Right ventricle myocardium inferior (tissue), 1 donor: Measurements from ENCODE around the gene AKT1S1. TPM values are rescaled to one million over a fixed set of nuclear protein-coding genes. Genes with fewer than 3 reads are reported as not detected.
A peak's percentile ranks its signal among the peaks of the same experiment; 100 is the strongest.

Experiments used
- ATAC-seq: fragments of 200-7000 bp; cut with Tn5 transposase; one replicate; pipeline ENCODE4 v1.9.1; 2020; ENCODE audit warnings: mild to moderate bottlenecking, moderate library complexity
- DNase-seq: peaks from one replicate; pipeline ENCODE4 v3.0.0; 2021; ENCODE audit errors: missing footprints
- intact Hi-C: fragments of 100-400 bp; cut with DNase I; formaldehyde crosslinking; loops from one replicate; pipeline ENCODE4 v1.11.0; 2022
- total RNA-seq: library from RNA; stranded (reverse); fragmentation: NEBNext Ultra II Directional; extraction: Animal tissue kit (Norgen Biotek cat#: 25700); gene quantifications from one replicate; pipeline ENCODE4 v1.2.1, GENCODE V29; 2021
- donor health status: DM: no; HTN: yes; CAD: no; lungs with severe emphysema.

The AKT1S1 gene
- total RNA-seq, 1 donor from 2014 or later = 37.2 TPM

DNA sequence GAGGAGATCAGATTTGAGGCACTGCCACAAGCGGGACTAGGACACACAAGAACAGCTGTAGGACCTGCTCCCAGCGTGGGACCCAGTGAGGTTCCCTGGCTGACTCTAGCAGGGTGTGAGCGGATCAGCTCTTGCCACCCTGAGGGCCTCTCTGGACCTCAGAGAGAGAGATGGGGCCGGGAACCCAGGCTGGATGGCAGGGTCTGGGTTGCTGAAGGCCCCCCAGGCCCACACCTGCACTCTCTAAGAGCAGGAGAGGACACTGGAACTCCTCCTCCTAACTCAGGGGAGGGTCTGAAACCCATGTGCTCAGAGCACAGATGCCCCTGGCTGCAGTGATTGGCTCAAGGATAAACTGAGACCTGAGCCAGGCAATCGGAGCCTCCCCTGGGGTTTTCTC lies 33.0 kb upstream of the AKT1S1 start:
- DNase-seq = peak; percentile 11
- intact Hi-C loops = no loop called here
- ATAC-seq = no peak

DNA sequence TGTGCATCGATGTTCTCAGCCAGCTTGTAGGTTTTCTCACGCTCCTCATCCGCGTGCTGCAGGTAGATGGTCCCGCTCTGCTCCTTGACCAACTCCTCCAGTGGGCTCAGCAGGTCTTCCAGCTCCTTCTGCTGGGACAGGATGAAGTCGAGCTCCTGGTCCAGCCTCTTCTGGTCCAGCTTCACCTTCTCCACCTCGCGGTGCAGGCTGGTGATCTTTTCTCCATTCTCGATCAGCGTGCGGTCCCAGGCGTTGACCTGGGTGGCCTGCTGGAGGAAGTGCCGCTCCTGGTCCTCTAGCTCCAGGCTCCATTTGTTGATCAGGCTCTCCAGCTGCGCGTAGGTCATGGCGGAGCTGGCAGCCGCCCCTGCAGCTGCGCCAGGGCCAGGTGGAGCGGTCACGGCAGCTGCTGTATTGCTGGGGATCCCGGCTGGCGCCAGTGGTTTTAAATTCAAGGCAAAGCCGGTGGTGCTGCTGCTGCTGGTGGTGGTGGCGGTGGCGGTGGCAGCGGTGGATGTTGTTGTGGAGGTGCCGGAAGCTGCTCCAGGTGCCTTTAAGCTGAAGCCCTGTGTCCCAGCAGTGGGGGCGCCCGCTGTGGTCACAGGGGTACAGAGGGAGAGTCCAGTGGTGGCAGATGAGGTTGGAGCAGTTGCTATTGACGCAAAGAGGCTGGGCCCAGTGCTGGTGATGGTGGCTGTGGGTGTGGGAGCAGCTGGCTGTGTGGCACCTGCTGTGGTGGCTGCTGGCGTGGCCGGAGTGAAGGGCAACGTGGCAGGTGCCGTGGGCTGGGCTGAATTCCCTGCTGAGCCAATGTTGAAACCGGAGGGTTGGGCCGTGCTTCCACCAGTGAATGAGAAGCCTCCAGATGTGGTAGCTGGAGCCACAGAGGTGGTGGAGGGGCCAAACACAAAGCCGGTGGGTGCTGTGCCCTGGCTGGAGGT lies 31.6 kb upstream of the AKT1S1 start:
- ATAC-seq = no peak

DNA sequence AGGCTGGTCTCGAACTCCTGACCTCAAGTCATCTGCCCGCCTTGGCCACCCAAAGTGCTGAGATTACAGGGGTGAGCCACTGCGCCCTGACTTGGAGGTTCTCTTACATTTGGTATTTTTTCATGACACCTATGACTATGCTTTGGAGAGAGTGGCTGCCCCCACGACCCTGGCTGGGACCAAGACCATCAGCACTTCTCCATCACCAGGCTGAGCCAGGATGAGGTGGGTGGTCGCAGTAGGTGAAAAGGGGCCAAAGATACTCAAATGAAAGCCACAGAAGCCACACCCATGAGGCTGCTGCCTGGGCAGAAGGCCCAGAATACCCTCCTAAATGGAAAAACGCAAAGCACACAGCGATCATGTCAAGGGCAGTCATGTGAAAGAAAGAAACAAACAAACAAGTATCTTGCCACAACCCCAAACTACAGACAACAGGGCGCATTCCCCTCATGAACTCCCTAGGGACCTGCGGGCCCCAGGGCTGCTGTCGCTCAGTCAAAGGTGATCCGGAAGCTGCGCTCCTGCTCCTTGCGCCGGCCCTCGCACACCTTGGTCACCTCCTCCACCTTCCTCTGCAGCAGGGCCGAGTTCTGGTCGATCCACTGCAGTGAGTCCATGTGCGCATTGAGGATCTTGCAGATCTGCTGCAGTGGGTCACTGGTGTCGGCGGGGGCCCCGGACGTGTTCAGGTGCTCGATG lies 30.7 kb upstream of the AKT1S1 start:
- DNase-seq (peak; percentile 48), ATAC-seq (no peak)
- intact Hi-C loops = no loop called here

More for the DNA sequence above, 31.6 kb upstream of the AKT1S1 start:
- intact Hi-C loops = no loop called here
- DNase-seq = peak; percentile 45

DNA sequence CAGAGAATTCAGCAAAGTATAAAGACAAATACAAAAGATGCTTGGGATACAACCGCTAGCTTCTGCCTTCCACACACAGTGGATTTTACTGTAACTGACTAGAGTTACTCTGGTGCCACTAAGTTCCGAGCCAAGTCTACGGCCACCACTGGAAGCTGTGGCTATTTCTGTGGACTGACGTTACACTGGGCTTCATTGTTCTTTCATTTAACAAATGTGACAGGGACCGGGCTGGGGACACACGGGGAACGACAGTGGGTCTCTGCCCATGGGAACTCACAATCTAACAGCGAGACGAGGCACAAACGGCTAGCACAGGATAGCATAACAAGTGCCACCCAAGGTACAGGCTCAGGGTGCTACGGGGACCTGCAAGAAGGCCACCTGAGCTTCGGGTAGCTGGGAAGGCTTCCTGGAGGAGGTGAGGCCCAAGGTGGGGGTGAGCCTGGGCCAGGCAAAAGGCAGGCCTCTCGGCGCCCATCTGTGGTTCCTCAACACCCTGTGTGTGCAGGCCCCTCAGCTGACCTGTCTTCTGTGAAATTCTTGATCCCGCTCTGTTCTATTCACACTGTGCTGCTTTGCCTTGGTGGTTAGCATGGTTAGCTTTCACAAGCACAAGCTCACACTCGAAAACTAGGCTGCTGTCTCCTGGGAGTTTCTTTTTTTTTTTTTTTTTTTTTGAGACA lies 29.9 kb upstream of the AKT1S1 start:
- no peak for ATAC-seq
- intact Hi-C loops = no loop called here
- peak; percentile 45 for DNase-seq

DNA sequence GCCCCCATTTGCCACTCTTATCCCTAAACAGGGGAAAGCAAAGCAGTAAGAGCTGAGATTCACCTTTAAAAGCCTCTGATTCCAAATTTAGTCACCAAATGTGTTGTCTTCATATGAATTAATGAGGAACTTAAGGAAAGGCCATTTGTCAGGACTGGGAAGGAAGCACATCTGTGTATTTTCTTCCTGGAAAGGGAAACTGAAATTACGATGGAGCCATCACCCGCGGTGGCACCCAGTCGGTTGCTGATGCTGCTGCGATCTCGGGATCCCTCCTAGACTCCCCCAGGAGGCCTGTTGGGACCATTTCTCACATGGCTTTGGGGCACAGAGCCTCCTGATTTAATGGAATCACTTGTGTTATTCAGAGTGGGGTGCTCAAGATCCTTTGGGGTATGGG lies 27.0 kb upstream of the AKT1S1 start:
- no peak for ATAC-seq
- no peak for DNase-seq
- intact Hi-C loops = no loop called here

DNA sequence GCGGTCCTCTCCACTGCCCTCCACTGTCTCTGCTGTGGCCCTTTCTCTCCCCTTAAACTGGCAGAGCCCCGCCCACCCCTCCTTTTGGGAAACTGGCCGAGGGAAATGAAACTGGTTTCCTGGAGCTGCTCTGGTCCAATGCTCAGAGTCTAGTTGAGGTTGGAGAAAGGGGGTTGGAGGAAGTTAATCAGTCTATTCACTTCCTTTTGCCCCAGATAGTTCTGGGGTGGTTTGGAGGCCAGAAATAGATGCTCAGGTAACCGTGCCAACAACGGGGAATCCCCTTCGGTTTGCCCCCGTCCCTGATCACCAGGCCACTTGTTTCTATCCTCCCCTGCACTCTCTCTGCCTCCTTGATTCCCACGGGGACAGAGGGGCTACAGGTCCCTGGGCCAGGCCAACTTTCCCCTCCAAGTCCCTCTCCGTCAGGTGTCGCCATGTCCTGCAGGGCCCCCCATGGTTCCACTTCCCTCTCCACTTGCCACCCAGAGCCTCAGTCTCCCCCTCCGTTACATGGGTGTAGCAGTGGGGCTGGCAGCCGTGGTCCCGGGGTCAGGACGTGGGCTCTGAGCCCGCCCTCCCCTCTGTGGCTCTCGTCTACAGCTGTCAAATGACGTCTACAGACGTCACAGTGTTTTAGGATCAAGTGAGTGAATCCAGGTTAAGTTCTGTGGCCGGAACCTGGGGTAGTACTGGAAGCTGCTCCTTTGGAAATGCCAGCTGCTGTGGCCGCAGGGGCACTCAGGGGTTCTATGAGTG lies 19.9 kb upstream of the AKT1S1 start, which contains the start of gene IL4I1:
IL4I1 (minus strand) TSS at position 25 of the 759 bp plus-strand sequence. CDS start 727 bp downstream, outside the sequence.
- ATAC-seq = no peak
- no peak for DNase-seq
- intact Hi-C loops = no loop called here

DNA sequence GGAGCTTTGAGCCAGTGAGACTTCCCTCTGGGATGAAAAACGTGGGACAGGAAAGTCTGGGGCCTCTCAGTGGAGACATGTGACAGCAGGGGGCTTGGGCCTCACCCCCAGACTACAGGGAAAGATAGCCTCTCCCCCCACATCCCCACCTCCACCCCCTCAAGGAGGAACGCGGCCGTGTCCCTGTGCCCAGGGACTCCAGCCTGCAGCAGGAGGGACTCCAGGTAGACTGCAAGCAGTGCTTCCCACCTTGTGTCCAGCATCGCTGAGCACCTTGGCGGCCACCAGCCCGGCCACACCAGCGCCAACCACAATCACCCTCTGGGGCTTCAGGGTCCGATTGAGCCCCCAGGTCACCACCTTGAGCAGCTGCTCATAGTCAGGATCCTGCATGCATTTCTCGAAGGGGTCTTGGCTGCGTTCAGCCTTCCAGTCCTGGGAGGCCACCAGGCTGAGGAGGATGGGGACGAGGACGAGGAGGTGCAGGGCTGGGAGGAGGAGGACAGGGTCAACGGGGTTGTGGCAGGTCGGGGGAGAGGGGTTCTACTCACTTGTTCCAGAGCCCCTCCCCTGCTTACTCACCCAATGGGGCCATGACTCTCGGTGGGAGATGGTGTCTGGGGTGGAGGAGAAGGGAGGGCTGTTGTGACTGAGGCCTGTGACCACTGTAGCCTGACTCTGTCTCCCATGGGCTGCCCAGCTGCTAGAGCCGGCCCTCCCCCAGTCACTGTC lies 18.6 kb upstream of the AKT1S1 start:
- intact Hi-C loops = no loop called here
- no peak for DNase-seq

DNA sequence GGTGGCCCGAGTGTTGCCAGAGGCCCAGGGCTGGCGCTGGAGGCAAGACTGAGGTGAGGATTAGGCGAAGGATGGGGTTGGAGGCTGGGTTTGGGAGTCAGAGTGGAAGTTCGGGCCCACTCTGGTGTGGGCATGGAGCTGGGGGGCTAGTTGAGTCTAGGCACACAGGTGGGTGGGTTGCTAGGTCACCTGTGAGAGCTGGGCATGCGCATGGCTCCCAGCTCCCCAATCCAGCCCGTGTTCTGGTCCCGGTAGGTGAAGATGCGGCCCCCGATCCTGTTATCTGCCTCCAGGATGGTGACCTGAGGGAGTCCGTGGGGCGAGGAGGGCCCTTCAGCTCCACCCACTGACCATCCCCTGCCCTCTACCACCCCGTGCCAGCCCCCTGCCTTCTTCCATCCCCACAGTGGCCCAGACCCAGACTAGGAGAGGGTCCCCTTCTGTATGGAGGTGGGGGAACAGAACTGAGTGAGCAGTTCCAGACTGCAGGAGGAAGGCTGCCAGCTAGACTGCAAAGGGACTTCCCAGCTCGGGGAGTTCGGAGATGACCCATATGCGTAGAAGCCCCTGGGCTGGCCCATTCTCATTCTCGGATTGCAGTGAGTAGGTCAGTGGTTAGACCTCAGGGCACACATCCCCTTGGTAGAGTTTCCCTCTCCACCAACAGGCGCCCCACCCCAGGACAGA lies 17.9 kb upstream of the AKT1S1 start:
- ATAC-seq (no peak), DNase-seq (no peak)
- intact Hi-C loops = no loop called here

More for the DNA sequence above, 18.6 kb upstream of the AKT1S1 start:
- ATAC-seq = no peak

DNA sequence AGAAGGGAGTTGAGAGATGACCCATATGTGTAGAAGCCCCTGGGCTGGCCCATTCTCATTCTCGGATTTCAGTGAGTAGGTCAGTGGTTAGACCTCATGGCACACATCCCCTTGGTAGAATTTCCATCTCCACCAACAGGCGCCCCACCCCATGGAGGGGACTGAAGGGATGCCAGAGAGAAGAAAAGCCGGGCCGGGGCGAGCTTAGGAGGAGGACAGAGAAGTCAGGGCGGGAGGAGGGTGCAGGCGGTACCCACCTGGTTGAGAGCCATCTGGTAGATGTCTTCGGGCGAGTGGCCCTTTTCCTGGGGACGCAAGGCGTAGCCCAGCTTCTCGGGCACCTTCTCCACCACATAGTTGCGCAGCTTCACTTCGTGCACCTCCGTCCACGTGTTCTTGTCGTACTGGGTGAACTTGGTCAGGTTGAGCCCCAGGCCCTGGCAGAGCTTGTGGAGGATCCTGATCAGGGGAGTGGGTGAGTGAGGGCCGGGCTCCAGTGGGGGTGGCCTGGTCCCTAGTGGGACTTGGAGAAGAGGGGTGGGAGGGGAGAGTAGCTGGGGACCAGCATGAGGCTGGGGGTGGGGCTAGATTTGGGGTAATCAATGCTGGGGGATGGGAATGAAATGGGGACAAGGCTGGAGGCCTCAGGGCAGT lies 17.0 kb upstream of the AKT1S1 start:
- DNase-seq = no peak
- intact Hi-C loops = no loop called here
- no peak for ATAC-seq

DNA sequence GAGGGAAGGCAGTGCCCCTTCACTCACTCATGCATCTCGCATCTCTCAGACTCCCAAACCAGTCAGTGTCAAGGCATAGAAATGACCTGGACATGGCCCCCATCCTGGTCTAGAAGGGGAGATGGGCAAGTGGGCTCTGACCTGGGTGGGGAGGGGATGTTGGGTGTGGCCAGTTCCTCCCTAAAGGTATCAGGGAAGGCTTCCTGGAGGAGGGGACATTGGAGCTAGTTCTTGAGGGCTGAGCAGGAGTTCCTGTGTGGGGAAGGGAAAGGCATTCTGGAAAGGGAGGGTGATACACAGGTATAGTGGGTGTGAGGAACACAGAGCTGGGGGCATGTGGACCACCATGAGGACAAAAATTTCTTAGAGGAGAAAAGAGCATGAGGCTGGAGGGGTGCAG lies 15.6 kb upstream of the AKT1S1 start:
- DNase-seq = no peak
- no peak for ATAC-seq
- intact Hi-C loops = no loop called here

DNA sequence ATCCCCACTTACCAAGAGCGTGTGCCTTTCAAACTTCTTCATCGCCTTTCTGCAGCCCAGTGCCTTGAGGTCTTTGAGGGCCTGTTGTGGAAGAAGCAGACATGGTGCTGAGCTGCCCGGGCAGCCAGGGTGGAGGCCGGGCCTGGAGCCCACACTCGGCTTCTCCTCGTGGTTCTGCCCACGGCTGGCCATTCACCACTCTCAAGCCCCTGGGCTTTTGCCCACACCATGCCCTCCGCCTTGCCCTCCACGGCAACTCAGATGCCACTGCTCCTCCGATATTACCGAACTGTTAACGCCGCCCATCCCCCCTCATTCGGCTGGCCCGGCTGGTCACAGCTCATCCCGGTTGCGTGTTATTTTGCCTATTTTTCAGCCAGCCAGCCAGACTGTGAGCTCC lies 14.2 kb upstream of the AKT1S1 start:
- ATAC-seq = no peak
- DNase-seq = no peak
- intact Hi-C loops = no loop called here

DNA sequence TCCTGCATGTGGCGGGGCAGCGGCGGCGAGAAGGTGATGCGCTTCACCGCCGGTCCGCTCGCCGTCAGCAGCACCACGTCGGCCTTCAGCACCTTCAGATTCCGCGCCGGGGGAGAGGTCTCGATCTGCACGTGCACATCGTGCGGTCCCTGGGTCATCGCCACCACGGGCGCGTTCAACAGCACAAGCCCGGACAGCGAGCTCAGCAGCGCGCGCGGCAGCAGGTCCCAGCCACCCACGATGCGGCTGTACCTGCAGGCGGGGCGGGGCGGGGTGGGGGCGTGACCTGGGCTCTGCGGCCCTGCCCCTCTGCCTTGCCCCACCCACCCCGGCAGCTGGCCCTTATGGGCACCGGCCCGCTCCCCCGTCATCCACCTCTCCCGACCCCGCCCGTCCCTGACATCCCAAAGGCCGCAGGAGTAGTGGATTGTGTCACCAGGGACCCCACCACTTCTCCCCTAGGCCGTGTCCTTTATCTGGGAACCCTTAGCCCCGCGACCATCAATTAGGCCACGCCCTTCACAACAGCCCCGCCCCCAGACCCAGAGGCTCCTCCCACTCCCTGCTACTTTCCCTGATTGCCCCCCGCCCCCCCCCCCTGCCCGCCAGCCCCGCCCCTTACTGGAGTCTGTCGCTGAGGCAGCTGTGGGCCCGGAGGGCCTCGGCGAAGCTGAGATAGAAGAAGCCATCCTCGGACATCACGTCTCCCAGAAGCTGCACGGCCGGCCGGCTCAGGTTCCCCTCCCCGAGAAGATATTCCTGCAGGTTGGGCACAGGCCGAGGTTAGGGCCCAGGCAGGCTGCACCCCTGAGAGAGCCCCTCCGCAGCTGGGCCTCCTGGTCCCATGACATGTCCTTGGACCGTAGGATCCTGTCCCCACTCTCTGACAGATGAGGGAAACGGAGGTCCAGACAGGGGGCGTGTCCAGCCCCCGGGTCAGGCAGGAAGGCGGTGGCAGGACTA lies 13.5 kb upstream of the AKT1S1 start:
- ATAC-seq = peak; percentile 11

DNA sequence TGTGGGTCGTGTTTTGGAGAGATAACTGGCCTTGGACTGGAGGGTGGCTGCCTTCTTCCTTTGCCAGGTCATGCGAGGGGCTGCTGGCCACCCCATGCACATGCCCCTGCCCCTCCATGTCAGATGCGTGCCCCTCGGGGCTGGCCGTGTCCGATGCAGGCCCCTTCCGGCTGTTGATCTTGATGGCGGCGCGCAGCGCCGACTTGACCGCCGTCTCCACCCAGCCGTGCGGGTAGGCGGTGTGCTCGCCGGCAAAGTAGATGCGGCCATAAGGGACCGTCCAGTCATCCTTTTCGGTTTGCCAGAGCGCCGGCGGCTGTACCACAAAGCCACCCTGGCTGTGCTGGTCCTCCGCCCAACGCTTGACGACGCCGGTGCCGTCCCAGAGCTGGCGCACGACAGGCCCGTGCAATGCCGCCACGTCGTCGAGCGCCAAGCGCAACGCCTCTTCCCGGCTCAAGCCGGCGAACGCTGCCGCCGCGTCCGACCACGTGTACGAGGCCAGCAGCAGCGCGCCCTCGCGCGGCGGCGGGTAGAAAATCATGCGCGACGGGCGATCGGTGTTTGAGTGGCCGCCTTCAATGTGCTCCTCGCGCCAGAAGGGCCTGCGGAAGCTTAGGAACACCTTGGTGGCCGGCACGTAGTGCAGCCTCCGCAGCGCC lies 12.7 kb upstream of the AKT1S1 start:
- DNase-seq (peak; percentile 91), ATAC-seq (peak; percentile 68)
- intact Hi-C loops = no loop called here

More for the DNA sequence above, 13.5 kb upstream of the AKT1S1 start:
- intact Hi-C loops = no loop called here
- no peak for DNase-seq

DNA sequence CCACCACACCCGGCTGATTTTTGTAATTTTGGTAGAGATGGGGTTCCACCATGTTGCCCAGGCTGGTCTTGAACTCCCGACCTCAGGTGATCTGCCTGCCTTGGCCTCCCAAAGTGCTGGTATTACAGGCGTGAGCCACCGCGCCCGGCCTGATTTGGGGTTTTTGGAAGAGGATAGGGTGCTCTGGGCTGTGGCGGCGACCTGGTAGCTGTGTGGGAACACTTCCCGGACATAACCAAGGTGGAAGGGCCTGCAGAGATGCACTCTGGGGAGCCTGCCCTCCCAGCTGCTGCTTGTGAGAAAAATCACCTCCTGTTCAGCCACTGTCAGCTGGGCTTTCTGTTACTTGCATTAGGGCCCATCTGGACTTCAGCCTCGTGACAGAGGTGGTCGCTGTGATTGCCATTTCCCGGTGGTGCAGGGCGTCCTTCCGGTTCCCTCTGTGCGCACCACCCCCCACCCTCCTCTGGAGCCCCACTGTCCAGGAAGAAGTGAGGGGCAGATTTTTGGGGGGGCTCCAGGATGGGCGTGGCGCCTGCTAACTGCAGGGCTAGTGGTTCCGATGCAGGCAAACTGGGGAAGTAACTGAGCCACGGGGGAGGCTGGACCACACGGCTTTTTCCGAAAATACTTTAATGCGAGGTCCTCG lies 12.0 kb upstream of the AKT1S1 start:
- intact Hi-C loops = no loop called here
- ATAC-seq (no peak), DNase-seq (no peak)

DNA sequence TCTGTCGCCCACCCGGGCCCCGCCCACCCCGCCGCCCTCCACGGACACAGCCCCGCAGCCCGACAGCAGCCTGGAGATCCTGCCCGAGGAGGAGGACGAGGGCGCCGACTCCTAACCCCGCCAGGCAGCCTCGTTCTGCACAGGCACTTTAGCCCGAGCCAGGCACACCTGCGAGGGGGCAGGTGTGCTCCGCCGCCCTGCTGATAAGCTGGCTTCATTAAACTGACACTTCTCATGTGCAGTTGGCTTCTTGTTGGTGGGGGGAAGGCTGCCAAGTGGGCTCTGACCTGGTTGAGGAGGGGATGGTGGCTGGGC lies 11.3 kb upstream of the AKT1S1 start:
- intact Hi-C loops = no loop called here
- DNase-seq (no peak), ATAC-seq (no peak)
